Stomach (tissue), 9 donors: ENCODE measurements around the gene ZNF274. TPM values are rescaled to one million over a fixed set of nuclear protein-coding genes. Genes with fewer than 3 reads are reported as not detected.
A peak's percentile ranks its signal among the peaks of the same experiment; 100 is the strongest.

Source experiments
- DNase-seq, 2 donors: peaks; one replicate each; pipeline versions ENCODE4 v3.0.0 to v3.0.0-alpha.2; 2013 to 2019
- H3K27ac ChIP-seq, 5 donors: fragments of 200-600 bp in 4 of 5; sonication (generic) in 4 of 5; one replicate each; pipeline ENCODE4 v1.5.1; 2013 to 2019; ENCODE audit warnings: mild to moderate bottlenecking in 1 of 5, moderate library complexity in 1 of 5
- H3K27me3 ChIP-seq, 3 donors: fragments of 200-600 bp; sonication (generic); one replicate each; pipeline ENCODE4 v1.5.1; 2017 to 2019; ENCODE audit warnings: mixed run types in 1 of 3
- H3K36me3 ChIP-seq, 4 donors: fragments of 200-600 bp; sonication (generic); 1 replicate in 3 of 4; 2 replicates in 1 of 4; pipeline ENCODE4 v1.5.1; 2016 to 2019
- H3K4me1 ChIP-seq, 4 donors: fragments of 200-600 bp; sonication (generic); one replicate each; pipeline ENCODE4 v1.5.1; 2016 to 2019
- H3K4me3 ChIP-seq, 4 donors: fragments of 200-600 bp; sonication (generic) in 3 of 4; one replicate each; pipeline ENCODE4 v1.5.1; 2016 to 2019; ENCODE audit warnings: mild to moderate bottlenecking in 1 of 4
- H3K9me3 ChIP-seq, 4 donors: fragments of 200-600 bp; sonication (generic); one replicate each; pipeline ENCODE4 v1.5.1; 2016 to 2019
- CTCF ChIP-seq, 7 experiments: fragments of 450-650 bp in 4 of 7; fragments of 200-600 bp in 3 of 7; sonication (generic) in 3 of 7; IDR thresholded peaks; one replicate each; pipeline ENCODE4 v1.5.1; 2016 to 2019; ENCODE audit warnings: antibody characterized with exemption in 7 of 7, control low read depth in 2 of 7, mild to moderate bottlenecking in 1 of 7
- EP300 ChIP-seq: sonication (generic); formaldehyde crosslinking; IDR thresholded peaks from one replicate; pipeline ENCODE4 v1.6.1; 2017; ENCODE audit warnings: antibody characterized with exemption
- POLR2A ChIP-seq, 4 donors: fragments of 450-650 bp; IDR thresholded peaks; one replicate each; pipeline ENCODE4 v1.6.1; 2016; ENCODE audit warnings: antibody characterized with exemption in 4 of 4, control low read depth in 2 of 4, mild to moderate bottlenecking in 1 of 4, moderate library complexity in 1 of 4
- POLR2AphosphoS5 ChIP-seq, 3 donors: sonication (generic); formaldehyde crosslinking; IDR thresholded peaks; one replicate each; pipeline ENCODE4 v1.6.1; 2016; ENCODE audit warnings: antibody characterized with exemption in 3 of 3
- WGBS, 5 donors: extraction: QIAGEN DNeasy Blood & Tissue Kit in 3 of 5; methylation state at CpG; one replicate each; pipeline versions ENCODE4 v1.1.5 to v1.1.7; 2013 to 2018; 5-methylcytosine and 5-hydroxymethylcytosine counted together
- intact Hi-C: fragments of 100-400 bp; cut with DNase I; formaldehyde crosslinking; loops from one replicate; pipeline ENCODE4 v1.15.1; 2023; ENCODE audit warnings: low total_unique reads
- polyA plus RNA-seq, 3 donors: library from polyadenylated mRNA; stranded (reverse); fragments of 200-250 nt; gene quantifications; one replicate each; pipeline ENCODE4 v1.2.3, GENCODE V29; 2013
- total RNA-seq, 5 donors: library from RNA; depleted of rRNA; stranded (reverse); fragments of >200 nt; gene quantifications; one replicate each; pipeline versions ENCODE4 v1.1.0 to v1.2.3, GENCODE V29; 2014 to 2016
- donor health status: healthy with polysubstance abuse.
- donor health status: Bipolar disorder and iron deficiency.
- donor health status: healthy.

The ZNF274 gene
- total and polyA plus RNA-seq, 8 donors: 5.9 to 46.9 (median 14.2) TPM

GRCh38 chr19:58181902-58182576 is 822 bp upstream of the ZNF274 start:
- Histone ChIP-seq H3K27ac (peak overlapping the region; percentile 70 to 99 (median 98)), H3K4me1 (peaks cover 0 to 21% (median 8%) of the 10 kb centered on the region in 4 donors), H3K4me3 (peak overlapping the region; percentile 79 to 89 (median 86)), H3K9me3 (peaks cover 54 to 100% (median 95%) of the 10 kb centered on the region in 4 donors), H3K36me3 (peaks cover 22 to 71% (median 50%) of the 10 kb centered on the region in 4 donors), H3K27me3 (no peaks in the 10 kb centered on the region)
- WGBS, 5 donors: 37 to 48% (median 46%) methylated on average over 4 of the region's 4 CpGs
- peak; percentile 27 to 71 for DNase-seq
- TF ChIP-seq CTCF (IDR thresholded peaks at IDR 0.05): peak in 1 of 7 experiments; percentile 18
- TF ChIP-seq EP300: no peak
- no peak for TF ChIP-seq POLR2AphosphoS5 (IDR thresholded peaks at IDR 0.05)
- no peak for TF ChIP-seq POLR2A (IDR thresholded peaks at IDR 0.05)
- intact Hi-C loops: loop anchor here (10.0 kb wide), 1 partner anchor 83 kb away; no protein-coding TSS in a partner anchor

- Histone ChIP-seq H3K27ac (peak overlapping the region; percentile 97 to 99 (median 98)), H3K36me3 (peaks cover 28 to 73% (median 54%) of the 10 kb centered on the region in 4 donors)
- 3 to 6% (median 4%) methylated on average over 17 of the region's 17 CpGs for WGBS, 5 donors
Measured at GRCh38 chr19:58182577-58182988, 278 bp upstream of the ZNF274 start.

GRCh38 chr19:58183817-58184215 is 955 bp downstream of the ZNF274 start:
- Histone ChIP-seq H3K27ac (peak overlapping the region; percentile 97 to 99 (median 98)), H3K4me1 (peaks cover 0 to 21% (median 8%) of the 10 kb centered on the region in 4 donors), H3K4me3 (peak overlapping the region; percentile 79 to 89 (median 86)), H3K27me3 (no peaks in the 10 kb centered on the region), H3K9me3 (peaks cover 69 to 100% (median 94%) of the 10 kb centered on the region in 4 donors), H3K36me3 (peaks cover 37 to 73% (median 56%) of the 10 kb centered on the region in 4 donors)
- WGBS, 5 donors: 15 to 22% (median 17%) methylated on average over 13 of the region's 13 CpGs
- no peak for TF ChIP-seq POLR2AphosphoS5 (IDR thresholded peaks at IDR 0.05)
- TF ChIP-seq CTCF (IDR thresholded peaks at IDR 0.05): no peak
- TF ChIP-seq EP300: no peak
- no peak for TF ChIP-seq POLR2A (IDR thresholded peaks at IDR 0.05)
- no peak for DNase-seq
- intact Hi-C loops: loop anchor here (10.0 kb wide), 1 partner anchor 81 kb away; no protein-coding TSS in a partner anchor

More at GRCh38 chr19:58182577-58182988, 278 bp upstream of the ZNF274 start:
- peaks cover 59 to 100% (median 96%) of the 10 kb centered on the region in 4 donors for H3K9me3 ChIP-seq
- no peak for DNase-seq
- peak overlapping the region; percentile 79 to 89 (median 86) for H3K4me3 ChIP-seq
- peaks cover 0 to 21% (median 8%) of the 10 kb centered on the region in 4 donors for H3K4me1 ChIP-seq
- no peaks in the 10 kb centered on the region for H3K27me3 ChIP-seq
- no peak for TF ChIP-seq POLR2A (IDR thresholded peaks at IDR 0.05)
- no peak for TF ChIP-seq POLR2AphosphoS5 (IDR thresholded peaks at IDR 0.05)
- intact Hi-C loops: loop anchor here (10.0 kb wide), 1 partner anchor 82 kb away; no protein-coding TSS in a partner anchor

GRCh38 chr19:58196901-58197616 is 14.2 kb downstream of the ZNF274 start:
- WGBS, 5 donors: 63 to 88% (median 80%) methylated on average over 6 of the region's 6 CpGs
- TF ChIP-seq POLR2AphosphoS5 (IDR thresholded peaks at IDR 0.05) (no peak), CTCF (IDR thresholded peaks at IDR 0.05) (no peak), EP300 (no peak), POLR2A (IDR thresholded peaks at IDR 0.05) (no peak)
- H3K36me3 ChIP-seq: peaks cover 83 to 100% (median 100%) of the 10 kb centered on the region in 4 donors
- no peaks in the 10 kb centered on the region for H3K27me3 ChIP-seq
- intact Hi-C loops: no loop called here
- no peak for DNase-seq
- no peak overlapping the region for H3K27ac ChIP-seq
- no peak overlapping the region for H3K4me3 ChIP-seq
- H3K9me3 ChIP-seq: peaks cover 97 to 100% (median 100%) of the 10 kb centered on the region in 4 donors
- H3K4me1 ChIP-seq: no peaks in the 10 kb centered on the region
